H1 (cell line): ENCODE results near the gene RNF130. TPM values are rescaled to one million over a fixed set of nuclear protein-coding genes. Genes with fewer than 3 reads are reported as not detected.

Experiments used
- CTCF ChIA-PET: fragments of 300-600 bp; sonication (Branson Sonifier 250); formaldehyde crosslinking; loops from one replicate; lab custom pipeline; 2021; ENCODE audit not compliant: partially characterized antibody; lab: Charles Lee
- POLR2A ChIA-PET: fragments of 300-600 bp; sonication (Branson Sonifier 250); formaldehyde crosslinking; loops from one replicate; lab custom pipeline; 2021; ENCODE audit warnings: inconsistent platforms; ENCODE audit not compliant: partially characterized antibody; lab: Charles Lee
- DNase-seq, 2 experiments: peaks; one replicate each; pipeline versions ENCODE4 v3.0.0 to v3.0.0-alpha.2; 2010 to 2022; ENCODE audit warnings: low spot score in 2 of 2, low read depth in 1 of 2, mixed read lengths in 1 of 2
- FAIRE-seq: peaks from 2 replicates; lab custom pipeline; 2011; peaks lifted over from hg19 to GRCh38; lab: Jason Lieb, UNC
- H2AFZ ChIP-seq: 2 replicates; pipeline ENCODE4 v1.8.1; 2012; ENCODE audit warnings: low read length, inconsistent platforms
- H2AK5ac ChIP-seq: 2 replicates; pipeline ENCODE4 v1.6.1; 2013; ENCODE audit warnings: low read depth, low read length
- H2BK120ac ChIP-seq: replicated peaks from 2 replicates; pipeline ENCODE3; 2013; ENCODE audit warnings: low read depth, low read length, inconsistent platforms
- H2BK12ac ChIP-seq: 2 replicates; pipeline ENCODE4 v1.6.1; 2013; ENCODE audit warnings: low read depth, low read length
- H2BK15ac ChIP-seq: 2 replicates; pipeline ENCODE4 v1.6.1; 2013; ENCODE audit warnings: low read length
- H2BK20ac ChIP-seq: 2 replicates; pipeline ENCODE4 v1.6.1; 2013; ENCODE audit warnings: low read length
- H2BK5ac ChIP-seq: 2 replicates; pipeline ENCODE4 v1.6.1; 2013; ENCODE audit warnings: low read depth, low read length
- H3K14ac ChIP-seq: 2 replicates; pipeline ENCODE4 v1.6.1; 2013; ENCODE audit warnings: inconsistent platforms; ENCODE audit not compliant: insufficient read length
- H3K18ac ChIP-seq: 2 replicates; pipeline ENCODE4 v1.6.1; 2013; ENCODE audit warnings: low read length; ENCODE audit errors: extremely low read depth
- H3K23ac ChIP-seq: 2 replicates; pipeline ENCODE4 v1.6.1; 2013; ENCODE audit warnings: inconsistent platforms; ENCODE audit not compliant: insufficient read length
- H3K23me2 ChIP-seq: 2 replicates; pipeline ENCODE4 v1.6.1; 2013; ENCODE audit warnings: low read depth, low read length
- H3K27ac ChIP-seq: 2 replicates; pipeline ENCODE4 v1.6.1; 2011; ENCODE audit warnings: low read depth, low read length, inconsistent platforms
- H3K27me3 ChIP-seq, 4 experiments: replicated peaks in 1 of 4; 1 replicate in 1 of 4; 2 replicates in 3 of 4; pipeline versions ENCODE4 v1.6.1 to v1.8.1; 2011 to 2013; ENCODE audit warnings: low read length in 3 of 4, mild to moderate bottlenecking in 3 of 4, inconsistent platforms in 2 of 4, mixed read lengths in 2 of 4, moderate library complexity in 1 of 4; ENCODE audit not compliant: control insufficient read depth in 3 of 4, insufficient read depth in 3 of 4; ENCODE audit errors: extremely low read depth in 1 of 4
- H3K36me3 ChIP-seq, 4 experiments: 2 replicates each; pipeline versions ENCODE4 v1.6.1 to v1.8.1; 2011 to 2013; ENCODE audit warnings: mild to moderate bottlenecking in 4 of 4, low read length in 3 of 4, moderate library complexity in 2 of 4, control low read depth in 1 of 4, inconsistent platforms in 1 of 4; ENCODE audit not compliant: insufficient read depth in 4 of 4, control insufficient read depth in 2 of 4
- H3K4ac ChIP-seq: replicated peaks from 2 replicates; pipeline ENCODE3; 2013; ENCODE audit warnings: low read length, low read depth, mixed read lengths, inconsistent platforms; ENCODE audit not compliant: insufficient read length
- H3K4me1 ChIP-seq, 4 experiments: replicated peaks in 1 of 4; 1 replicate in 1 of 4; 2 replicates in 3 of 4; pipeline versions ENCODE4 v1.6.1 to v1.8.1; 2011 to 2013; ENCODE audit warnings: low read length in 3 of 4, inconsistent platforms in 2 of 4, mixed read lengths in 1 of 4; ENCODE audit not compliant: insufficient read depth in 4 of 4, control insufficient read depth in 3 of 4
- H3K4me2 ChIP-seq, 2 experiments: 2 replicates each; pipeline versions ENCODE4 v1.6.1 to v1.8.1; 2011 to 2013; ENCODE audit warnings: low read depth in 2 of 2, low read length in 2 of 2, control low read depth in 1 of 2, inconsistent platforms in 1 of 2, mild to moderate bottlenecking in 1 of 2; ENCODE audit not compliant: insufficient read depth in 1 of 2
- H3K4me3 ChIP-seq, 4 experiments: fragments of 200-600, 300-600 bp in 1 of 4; sonication (generic), shearing (Covaris generic), sonication (Bioruptor Twin) in 1 of 4; 2 replicates each; pipeline versions ENCODE4 v1.5.1 to v1.8.1; 2011 to 2016; ENCODE audit warnings: low read length in 4 of 4, low read depth in 3 of 4, control low read depth in 2 of 4, inconsistent platforms in 2 of 4, mild to moderate bottlenecking in 2 of 4, mixed read lengths in 1 of 4, moderate library complexity in 1 of 4; ENCODE audit not compliant: insufficient read depth in 2 of 4; ENCODE audit errors: extremely low read depth in 1 of 4
- H3K56ac ChIP-seq: replicated peaks from 2 replicates; pipeline ENCODE3; 2013; ENCODE audit warnings: low read depth, mild to moderate bottlenecking, mixed read lengths, low read length, inconsistent platforms; ENCODE audit not compliant: insufficient read length
- H3K79me1 ChIP-seq: 2 replicates; pipeline ENCODE4 v1.6.1; 2013; ENCODE audit warnings: low read depth, low read length, control low read depth
- H3K79me2 ChIP-seq, 2 experiments: 2 replicates each; pipeline versions ENCODE4 v1.6.1 to v1.8.1; 2012 to 2013; ENCODE audit warnings: low read length in 2 of 2, mild to moderate bottlenecking in 2 of 2, inconsistent platforms in 1 of 2; ENCODE audit not compliant: insufficient read depth in 2 of 2, control insufficient read depth in 1 of 2
- H3K9ac ChIP-seq, 4 experiments: replicated peaks in 1 of 4; 1 replicate in 1 of 4; 2 replicates in 3 of 4; pipeline versions ENCODE4 v1.6.1 to v1.8.1; 2011 to 2013; ENCODE audit warnings: low read depth in 3 of 4, low read length in 3 of 4, control low read depth in 2 of 4, mild to moderate bottlenecking in 2 of 4, moderate library complexity in 2 of 4, inconsistent platforms in 1 of 4; ENCODE audit errors: extremely low read depth in 1 of 4
- H3K9me3 ChIP-seq, 2 experiments: 2 replicates each; pipeline versions ENCODE4 v1.6.1 to v1.8.1; 2012 to 2013; ENCODE audit warnings: mild to moderate bottlenecking in 2 of 2, moderate library complexity in 2 of 2, control low read depth in 1 of 2, inconsistent platforms in 1 of 2, low read depth in 1 of 2, low read length in 1 of 2, mixed read lengths in 1 of 2; ENCODE audit not compliant: insufficient read depth in 2 of 2
- H4K20me1 ChIP-seq, 2 experiments: replicated peaks in 1 of 2; 2 replicates each; pipeline versions ENCODE3 to v1.8.1; 2011 to 2013; ENCODE audit warnings: inconsistent platforms in 2 of 2, low read length in 2 of 2, mild to moderate bottlenecking in 1 of 2; ENCODE audit not compliant: insufficient read depth in 2 of 2, control insufficient read depth in 1 of 2
- H4K5ac ChIP-seq: 2 replicates; pipeline ENCODE4 v1.6.1; 2013; ENCODE audit warnings: low read length, low read depth, mixed read lengths, inconsistent platforms; ENCODE audit not compliant: insufficient read length
- H4K8ac ChIP-seq: 2 replicates; pipeline ENCODE4 v1.8.0; 2013; ENCODE audit warnings: mild to moderate bottlenecking, moderate library complexity, low read length, inconsistent platforms; ENCODE audit not compliant: insufficient read depth; ENCODE audit errors: extremely low read depth
- H4K91ac ChIP-seq: replicated peaks from 2 replicates; pipeline ENCODE3; 2013; ENCODE audit warnings: low read length, mixed read lengths, inconsistent platforms; ENCODE audit not compliant: insufficient read length
- ASH2L ChIP-seq: fragments of 200-600, 300-600 bp; sonication (generic); IDR thresholded peaks from one replicate; pipeline ENCODE4 v1.7.1; 2017; ENCODE audit warnings: low read length
- CREB1 ChIP-seq: IDR thresholded peaks from 2 replicates; pipeline ENCODE4 v1.6.1; 2012; ENCODE audit warnings: inconsistent platforms
- E2F6 ChIP-seq: IDR thresholded peaks from 2 replicates; pipeline ENCODE4 v1.6.1; 2012; ENCODE audit warnings: inconsistent platforms
- EP300 ChIP-seq, 2 experiments: IDR thresholded peaks; 1 replicate in 1 of 2; 2 replicates in 1 of 2; pipeline ENCODE4 v1.6.1; 2011 to 2012; ENCODE audit warnings: low read depth in 2 of 2, low read length in 2 of 2, mild to moderate bottlenecking in 2 of 2, borderline replicate concordance in 1 of 2, inconsistent platforms in 1 of 2, moderate library complexity in 1 of 2
- GTF2F1 ChIP-seq: IDR thresholded peaks from 2 replicates; pipeline ENCODE4 v1.6.1; 2012; ENCODE audit warnings: low read depth, low read length, improper control_type of control experiment, borderline replicate concordance
- HDAC6 ChIP-seq: IDR thresholded peaks from one replicate; pipeline ENCODE4 v1.7.1; 2012; ENCODE audit warnings: low read depth, mild to moderate bottlenecking, inconsistent platforms, low read length, moderate library complexity
- MAX ChIP-seq: IDR thresholded peaks from 2 replicates; pipeline ENCODE4 v1.6.1; 2012; ENCODE audit warnings: inconsistent platforms
- RAD21 ChIP-seq, 2 experiments: IDR thresholded peaks in 1 of 2; conservative IDR thresholded peaks in 1 of 2; 2 replicates each; pipeline ENCODE4 v1.6.1; 2011; ENCODE audit warnings: low read depth in 2 of 2, low read length in 2 of 2, improper control_type of control experiment in 1 of 2, inconsistent platforms in 1 of 2, mild to moderate bottlenecking in 1 of 2, moderate library complexity in 1 of 2
- SIN3A ChIP-seq, 2 experiments: IDR thresholded peaks in 1 of 2; conservative IDR thresholded peaks in 1 of 2; 2 replicates each; pipeline ENCODE4 v1.6.1; 2011 to 2012; ENCODE audit warnings: low read length in 2 of 2, improper control_type of control experiment in 1 of 2, low read depth in 1 of 2, mild to moderate bottlenecking in 1 of 2
- TBP ChIP-seq: IDR thresholded peaks from 2 replicates; pipeline ENCODE4 v1.6.1; 2011; ENCODE audit warnings: low read depth, low read length, improper control_type of control experiment
- WGBS, 2 experiments: shearing (Covaris generic) in 1 of 2; methylation state at CpG; one replicate each; pipeline versions ENCODE4 v1.1.6 to v1.1.7; 2013 to 2015; ENCODE audit warnings: low lambda C conversion rate in 2 of 2, mixed read lengths in 2 of 2, inconsistent platforms in 1 of 2, low coverage in 1 of 2, missing lambda C conversion rate in 1 of 2; ENCODE audit not compliant: insufficient replicate concordance in 2 of 2, insufficient coverage in 1 of 2, insufficient read length in 1 of 2; ENCODE audit errors: extremely low coverage in 1 of 2, missing lambda C conversion rate in 1 of 2; 5-methylcytosine and 5-hydroxymethylcytosine counted together
- polyA plus RNA-seq, 7 experiments: library from polyadenylated mRNA; depleted of rRNA in 3 of 7; stranded (reverse) in 5 of 7; unstranded in 2 of 7; fragments of >200 nt in 5 of 7; fragments of 200-250 nt in 2 of 7; gene quantifications; 1 replicate in 5 of 7; 2 replicates in 1 of 7; 4 replicates in 1 of 7; pipeline versions ENCODE4 v1.2.1 to v1.2.3, GENCODE V29; 2011 to 2013; ENCODE audit warnings: missing spikeins in 2 of 7, mixed read lengths in 2 of 7
- total RNA-seq: library from RNA; stranded (reverse); fragmentation: NEBNext Ultra II Directional; extraction: Animal tissue kit (Norgen Biotek cat#: 25700); gene quantifications from 2 replicates; pipeline ENCODE4 v1.2.1, GENCODE V29; 2021

The RNF130 gene
- total and polyA plus RNA-seq, 2 of the 8 experiments (the other 6 are each of a cell fraction or from before 2014, with no cell fraction given): 65.1 to 70.0 TPM

- Histone ChIP-seq H2BK12ac (no peak overlapping the region; the same call in 1 of the 2 replicates), H3K9me3 (no peaks in the 10 kb centered on the region), H3K4ac (no peak overlapping the region), H3K14ac (no peak overlapping the region), H2BK20ac (no peak overlapping the region), H2BK120ac (no peak overlapping the region), H3K36me3 (peaks cover 2 to 51% (median 23%) of the 10 kb centered on the region in 4 experiments; a peak in 7 of 8 replicates), H3K27me3 (no peaks in the 10 kb centered on the region), H3K9ac (no peak overlapping the region), H4K20me1 (peaks cover 0 to 10% of the 10 kb centered on the region in 2 experiments), H3K18ac (no peak overlapping the region), H2AFZ (no peak overlapping the region), H3K27ac (no peak overlapping the region), H4K8ac (no peak overlapping the region), H2AK5ac (no peak overlapping the region), H4K5ac (no peak overlapping the region), H3K4me3 (no peak overlapping the region), H3K4me1 (no peaks in the 10 kb centered on the region; a peak in 1 of 7 replicates), H3K4me2 (no peak overlapping the region), H3K23ac (no peak overlapping the region), H3K79me1 (no peaks in the 10 kb centered on the region), H2BK15ac (no peak overlapping the region), H3K23me2 (no peaks in the 10 kb centered on the region), H3K56ac (no peak overlapping the region), H2BK5ac (no peak overlapping the region), H3K79me2 (no peaks in the 10 kb centered on the region; a peak in 1 of 4 replicates), H4K91ac (no peak overlapping the region)
- DNase-seq (peak; percentile 57 to 76), FAIRE-seq (peak; percentile 63)
- 83% methylated on average over 25 of the region's 25 CpGs; no CpG with 5 or more reads in 1 of the 2 experiments for WGBS, 2 experiments
- ChIA-PET CTCF (interaction anchor here (0.6 to 2.2 kb wide), 28 partner anchors 10 to 143 kb away, joined by 3 to 18 read pairs (median 3); no protein-coding TSS in a partner anchor), POLR2A (interaction anchor here (0.8 to 1.0 kb wide), 3 partner anchors 17 to 108 kb away, joined by 3 read pairs; no protein-coding TSS in a partner anchor)
- TF ChIP-seq HDAC6 (no peak), MAX (0 out of 2 replicates have a peak, but pooled peaks have one; percentile 25), CREB1 (peak; percentile 54), SIN3A (conservative IDR thresholded peaks at IDR 0.05 in 1 of 2, IDR thresholded peaks at IDR 0.05 in 1 of 2; ENCODE audit: low read depth in 1 of 2, low read length in 2 of 2) (peak in 1 of 2 experiments; percentile 73; a peak in 2 of 4 replicates), EP300 (IDR thresholded peaks at IDR 0.05; ENCODE audit: borderline replicate concordance in 1 of 2, low read depth in 2 of 2, low read length in 2 of 2) (peak in 1 of 2 experiments; percentile 26; a peak in 1 of 3 replicates), TBP (peak; percentile 37; the same call in 1 of the 2 replicates), ASH2L (no peak), GTF2F1 (no peak), E2F6 (0 out of 2 replicates have a peak, but pooled peaks have one; percentile 11), RAD21 (IDR thresholded peaks at IDR 0.05 in 1 of 2, conservative IDR thresholded peaks at IDR 0.05 in 1 of 2; ENCODE audit: low read depth in 2 of 2, low read length in 2 of 2) (peak; percentile 67 to 77)
These were observed 96.4 kb downstream of the RNF130 start for GRCh38 chr5:179974946-179975712.
